NCI-H460 (cell line): Measurements from ENCODE around the gene EPS15. TPM values are rescaled to one million over a fixed set of nuclear protein-coding genes. Genes with fewer than 3 reads are reported as not detected.
"Not testable (repeated sequence)": the region's sequence is repeated elsewhere in the genome, so short reads cannot be mapped to it uniquely, and the experiment has no call there.

Experiments used
- DNase-seq: peaks from one replicate; pipeline ENCODE4 v3.0.0-alpha.2; 2016; ENCODE audit warnings: low read depth; ENCODE audit errors: extremely low read depth
- total RNA-seq: library from RNA; depleted of rRNA; stranded (reverse); fragments of >200 nt; shearing (Covaris generic); gene quantifications from 2 replicates; pipeline ENCODE4 v1.2.3, GENCODE V29; 2014

EPS15 gene
- total RNA-seq, 1 experiment from 2014 or later = 21.3 TPM

DNA sequence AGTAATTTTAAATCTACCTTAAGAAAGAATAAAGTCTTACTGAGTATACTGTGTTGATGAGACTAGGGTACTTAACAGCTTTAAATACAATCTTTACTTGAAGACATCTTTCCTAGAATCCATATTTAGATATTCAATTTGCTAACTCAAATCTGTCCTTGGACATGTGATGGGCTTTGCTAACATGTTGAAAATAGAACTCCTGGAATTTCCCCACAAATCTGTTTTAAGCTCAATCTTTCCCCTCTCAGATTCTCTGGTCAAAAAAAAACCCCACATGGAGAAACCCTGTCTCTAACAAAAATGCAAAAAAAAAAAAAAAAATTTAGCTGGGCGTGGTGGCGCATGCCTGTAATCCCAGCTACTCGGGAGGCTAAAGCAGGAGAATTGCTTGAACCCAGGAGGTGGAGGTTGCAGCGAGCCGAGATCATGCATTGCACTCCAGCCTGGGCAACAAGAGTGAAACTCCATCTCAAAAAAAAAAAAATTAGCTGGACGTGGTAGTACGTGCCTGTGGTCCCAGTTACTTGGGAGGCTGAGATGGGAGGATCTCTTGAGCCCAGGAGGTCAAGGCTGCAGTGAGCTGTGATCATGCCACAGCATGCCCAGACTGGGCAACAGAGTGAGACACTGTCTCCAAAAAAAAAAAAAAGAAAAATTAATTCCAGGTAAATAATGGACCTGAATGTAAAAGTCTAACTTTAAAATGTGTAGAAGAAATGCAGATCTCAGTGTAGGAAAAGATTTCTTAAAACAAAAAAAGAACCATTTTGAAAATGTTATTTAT is 109.1 kb downstream of the EPS15 start:
- DNase-seq = not testable (repeated sequence)

DNA sequence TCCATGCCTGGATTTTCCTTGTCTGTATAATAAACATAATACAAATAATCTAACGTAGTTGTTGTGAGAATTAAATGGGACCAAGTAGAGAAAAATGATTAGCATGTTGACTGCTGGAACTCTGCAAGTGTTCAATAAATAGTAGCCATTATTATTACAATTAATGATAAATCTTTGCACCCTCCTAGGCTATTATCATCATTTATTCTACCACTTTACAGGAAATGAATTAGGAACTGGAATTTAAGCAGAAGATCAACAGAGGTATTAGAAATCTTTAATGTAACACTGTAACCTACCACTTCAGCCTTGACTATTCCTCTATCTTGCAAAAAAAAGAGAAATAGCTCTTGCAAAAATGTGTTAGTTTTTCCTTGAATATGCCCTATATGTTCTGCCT is 126.8 kb downstream of the EPS15 start:
- DNase-seq = no peak

DNA sequence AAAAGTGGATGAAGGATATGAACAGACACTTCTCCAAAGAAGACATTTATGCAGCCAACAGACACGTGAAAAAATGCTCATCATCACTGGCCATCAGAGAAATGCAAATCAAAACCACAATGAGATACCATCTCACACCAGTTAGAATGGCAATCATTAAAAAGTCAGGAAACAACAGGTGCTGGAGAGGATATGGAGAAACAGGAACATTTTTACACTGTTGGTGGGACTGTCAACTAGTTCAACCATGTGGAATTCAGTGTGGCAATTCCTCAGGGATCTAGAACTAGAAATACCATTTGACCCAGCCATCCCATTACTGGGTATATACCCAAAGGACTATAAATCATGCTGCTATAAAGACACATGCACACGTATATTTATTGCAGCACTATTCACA is 128.4 kb downstream of the EPS15 start:
- DNase-seq = not testable (repeated sequence)

DNA sequence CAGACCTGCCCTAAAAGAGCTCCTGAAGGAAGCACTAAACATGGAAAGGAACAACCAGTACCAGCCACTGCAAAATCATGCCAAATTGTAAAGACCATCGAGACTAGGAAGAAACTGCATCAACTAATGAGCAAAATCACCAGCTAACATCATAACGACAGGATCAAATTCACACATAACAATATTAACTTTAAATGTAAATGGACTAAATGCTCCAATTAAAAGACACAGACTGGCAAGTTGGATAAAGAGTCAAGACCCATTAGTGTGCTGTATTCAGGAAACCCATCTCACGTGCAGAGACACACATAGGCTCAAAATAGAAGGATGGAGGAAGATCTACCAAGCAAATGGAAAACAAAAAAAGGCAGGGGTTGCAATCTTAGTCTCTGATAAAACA is 131.8 kb downstream of the EPS15 start:
- not testable (repeated sequence) for DNase-seq

DNA sequence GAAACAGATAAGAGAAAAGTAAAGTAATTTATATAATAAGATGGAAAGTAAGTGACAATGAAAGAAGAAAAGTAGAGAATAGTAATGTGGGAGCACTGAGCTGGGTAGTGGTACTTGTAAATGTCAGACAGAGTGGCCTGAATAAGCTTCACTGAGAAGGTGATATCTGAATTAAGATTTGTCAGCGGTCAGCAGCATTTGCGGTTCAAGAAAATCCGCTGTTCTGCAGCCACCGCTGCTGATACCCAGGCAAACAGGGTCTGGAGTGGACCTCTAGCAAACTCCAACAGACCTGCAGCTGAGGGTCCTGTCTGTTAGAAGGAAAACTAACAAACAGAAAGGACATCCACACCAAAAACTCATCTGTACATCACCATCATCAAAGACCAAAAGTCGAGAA is 132.8 kb downstream of the EPS15 start:
- not testable (repeated sequence) for DNase-seq

DNA sequence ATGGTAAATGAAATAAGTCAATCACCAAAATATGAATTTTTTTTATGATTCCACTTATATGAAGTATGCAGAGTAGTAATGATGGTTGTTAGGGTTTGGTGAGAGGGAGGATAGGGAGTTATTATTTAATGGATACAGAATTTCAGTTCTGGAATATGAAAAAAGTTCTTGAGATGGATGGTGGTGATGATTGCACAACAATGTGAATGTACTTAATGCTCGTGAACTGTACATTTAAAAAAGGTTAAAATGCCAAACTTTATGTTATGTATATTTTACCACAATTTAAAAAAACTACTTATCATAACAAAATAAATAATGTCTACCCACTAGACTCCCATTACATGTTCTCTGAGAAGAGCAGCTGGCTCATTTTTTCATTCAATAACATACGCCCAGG is 133.3 kb downstream of the EPS15 start:
- DNase-seq = no peak

DNA sequence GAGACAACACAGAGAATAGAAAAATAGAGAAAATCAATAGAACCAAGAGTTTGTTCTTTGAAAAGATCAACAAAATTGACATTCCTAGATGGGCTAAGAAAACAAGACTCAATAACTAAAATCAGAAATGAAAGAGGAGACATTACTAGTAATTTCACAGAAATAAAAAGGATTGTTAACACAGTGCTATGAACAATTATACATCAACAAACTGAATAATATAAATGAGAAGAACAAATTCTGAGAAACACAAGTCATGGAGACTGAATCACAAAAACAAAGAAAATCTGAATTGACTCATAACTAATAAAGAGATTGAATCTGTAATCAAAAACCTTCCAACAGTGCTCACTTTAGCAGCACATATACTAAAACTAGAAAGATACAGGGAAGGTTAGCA is 137.1 kb downstream of the EPS15 start:
- no peak for DNase-seq

DNA sequence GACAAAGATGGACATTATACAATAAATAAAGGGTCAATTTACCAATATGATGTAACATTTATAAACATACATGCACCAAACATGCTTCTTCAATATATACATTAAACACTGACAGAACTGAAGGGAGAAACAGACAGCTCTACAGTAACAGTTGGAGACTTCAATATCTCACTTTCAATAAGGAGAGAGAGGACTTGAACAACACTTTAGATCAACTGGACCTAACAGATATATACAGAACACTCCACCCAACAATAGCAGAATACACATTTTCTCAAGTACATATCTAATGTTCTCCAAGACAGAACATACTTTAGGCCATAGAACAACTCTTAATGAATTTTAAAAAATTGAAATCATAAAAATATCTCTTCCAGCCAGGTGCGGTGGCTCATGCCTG is 138.1 kb downstream of the EPS15 start:
- DNase-seq = no peak

DNA sequence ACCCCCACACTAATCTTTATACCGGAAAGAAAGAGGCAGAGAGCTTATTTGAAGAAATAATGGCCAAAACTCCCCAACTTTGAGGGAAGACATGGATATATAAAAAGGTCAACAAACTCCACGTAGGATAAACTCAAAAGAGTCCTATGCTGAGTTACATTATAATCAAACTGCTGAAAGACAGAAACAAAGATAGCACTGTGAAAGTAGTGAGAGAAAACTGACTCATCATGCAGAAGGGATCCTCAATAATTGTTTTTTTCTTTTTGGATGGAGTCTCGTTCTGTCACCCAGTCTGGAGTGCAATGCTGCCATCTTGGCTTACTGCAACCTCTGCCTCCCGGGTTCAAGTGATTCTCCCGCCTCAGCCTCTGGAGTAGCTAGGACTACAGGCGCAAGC is 140.2 kb downstream of the EPS15 start:
- no peak for DNase-seq

DNA sequence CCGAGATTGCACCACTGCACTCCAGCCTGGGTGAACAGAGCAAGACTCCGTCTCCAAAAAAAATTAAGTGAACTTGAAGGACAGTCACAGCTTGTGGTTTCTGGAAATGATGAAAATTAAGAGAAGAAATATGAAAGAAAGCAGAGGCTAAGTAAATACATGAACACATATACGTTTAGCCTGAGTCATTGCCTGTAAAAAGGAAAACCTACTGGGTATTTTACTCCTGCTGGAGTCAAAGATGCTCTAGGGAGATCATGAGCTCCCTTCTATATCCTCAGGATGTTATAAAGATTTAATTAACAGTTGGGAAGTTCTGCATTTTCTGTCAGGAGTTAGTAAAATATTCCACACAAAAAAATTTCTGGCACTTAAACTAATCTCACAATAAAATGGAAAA is 145.2 kb downstream of the EPS15 start:
- DNase-seq = no peak

DNA sequence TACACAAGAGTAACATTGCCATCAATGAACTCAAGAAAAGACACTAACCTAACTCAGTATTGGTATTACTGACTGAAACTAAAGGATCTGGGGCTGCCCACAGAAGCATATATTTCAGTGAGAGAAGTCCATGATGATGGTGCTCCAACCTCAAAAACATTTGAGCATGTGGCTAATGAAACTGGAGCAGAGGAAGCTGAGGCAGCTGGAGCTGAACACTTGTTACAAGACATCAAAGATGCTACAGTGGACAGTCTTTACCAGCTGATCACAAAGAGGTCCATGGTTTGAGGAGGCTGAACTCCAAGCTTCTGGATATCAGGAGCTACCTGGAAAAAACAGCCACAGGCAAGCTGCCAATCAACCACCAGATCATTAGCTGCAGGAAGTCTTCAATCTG is 146.5 kb downstream of the EPS15 start:
- no peak for DNase-seq

DNA sequence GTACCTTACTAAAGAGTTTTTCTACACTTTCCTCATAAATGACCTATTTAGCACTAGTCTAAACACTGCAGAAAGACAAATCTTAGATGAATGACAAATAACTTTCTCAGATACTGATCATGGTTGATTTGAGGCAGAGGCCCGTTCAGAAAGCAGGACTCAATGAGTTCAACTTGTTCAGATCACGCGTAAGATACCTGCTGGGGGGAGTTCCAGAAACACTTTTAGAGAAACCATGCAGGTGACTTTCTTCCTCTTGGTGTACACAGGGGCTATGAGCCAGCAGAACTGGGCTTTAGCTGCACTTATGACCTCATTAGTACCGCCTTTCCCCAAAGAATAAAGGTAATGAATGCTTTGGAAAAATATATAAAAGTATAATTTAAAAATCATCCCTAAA is 149.9 kb downstream of the EPS15 start:
- DNase-seq = no peak

DNA sequence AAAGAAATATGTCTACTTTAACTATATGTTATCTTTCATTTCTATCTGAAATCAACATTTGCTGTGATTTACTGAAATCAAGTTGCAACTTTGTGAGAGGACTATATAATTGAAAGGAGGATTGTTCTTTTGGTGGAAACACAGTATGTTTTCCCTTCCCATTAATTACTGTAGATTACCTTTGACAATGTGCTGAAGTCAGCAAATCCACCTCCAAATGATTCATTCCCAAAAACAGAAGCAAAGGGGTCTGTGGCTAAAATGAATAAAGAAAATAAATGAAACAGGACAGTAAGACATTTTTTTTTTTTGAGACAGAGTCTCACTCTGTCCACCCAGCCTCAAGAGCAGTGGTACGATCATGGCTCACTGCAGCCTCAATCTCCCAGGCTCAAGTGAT is 153.3 kb downstream of the EPS15 start:
- DNase-seq = no peak

DNA sequence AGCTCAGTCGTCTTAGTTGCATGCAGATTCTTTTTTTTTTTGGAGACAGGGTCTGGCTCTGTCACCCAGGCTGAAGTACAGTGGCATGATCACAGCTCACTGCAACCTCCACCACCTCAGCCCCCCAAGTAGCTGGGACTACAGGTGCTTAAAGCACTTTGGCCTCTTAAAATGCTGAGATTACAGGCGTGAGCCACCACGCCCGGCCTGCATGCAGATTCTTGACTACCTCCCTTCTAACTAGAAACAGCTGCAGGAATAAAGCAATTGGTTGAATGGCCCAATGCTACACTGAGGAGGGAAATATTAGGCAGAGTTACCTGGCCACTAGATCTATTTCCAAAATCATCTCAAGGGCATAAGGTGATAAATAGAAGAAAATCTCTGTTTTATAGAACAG is 159.2 kb downstream of the EPS15 start:
- DNase-seq = no peak

DNA sequence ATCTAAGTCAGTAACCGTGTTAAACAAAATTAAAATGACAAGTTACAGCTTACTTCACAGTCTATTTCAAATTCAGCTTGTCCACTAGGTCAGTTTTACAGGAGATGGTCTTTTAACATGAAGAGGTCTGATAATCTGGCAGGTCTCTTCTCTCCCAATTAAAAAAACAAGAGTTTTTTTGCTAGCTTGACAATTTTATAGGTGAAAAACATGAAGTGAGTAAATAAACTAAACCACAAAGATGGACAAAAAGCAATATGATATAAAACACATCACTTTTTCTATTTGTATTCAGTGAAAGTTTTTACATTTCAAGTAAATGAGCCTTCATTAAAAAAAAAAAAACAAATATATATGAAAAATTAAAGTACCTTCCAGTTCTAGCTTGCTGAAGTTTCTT is 163.7 kb downstream of the EPS15 start:
- no peak for DNase-seq

DNA sequence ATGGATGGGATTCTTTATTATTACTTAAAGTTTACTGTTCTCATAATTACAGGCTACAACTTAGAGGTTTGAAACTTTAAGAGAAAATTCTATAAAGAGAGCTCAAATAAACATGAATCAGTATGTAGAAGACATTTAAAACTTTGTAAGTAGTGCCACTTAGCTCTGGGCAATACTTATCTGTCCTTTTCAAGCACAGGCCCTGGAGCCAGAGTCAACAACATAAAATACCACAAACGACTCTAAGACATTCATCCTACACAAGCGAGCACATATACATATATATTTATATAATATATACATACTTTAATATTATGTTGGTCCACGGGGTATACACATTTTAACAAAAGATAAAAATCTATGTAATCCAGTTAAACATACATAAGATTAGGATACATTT is 164.7 kb downstream of the EPS15 start:
- no peak for DNase-seq

DNA sequence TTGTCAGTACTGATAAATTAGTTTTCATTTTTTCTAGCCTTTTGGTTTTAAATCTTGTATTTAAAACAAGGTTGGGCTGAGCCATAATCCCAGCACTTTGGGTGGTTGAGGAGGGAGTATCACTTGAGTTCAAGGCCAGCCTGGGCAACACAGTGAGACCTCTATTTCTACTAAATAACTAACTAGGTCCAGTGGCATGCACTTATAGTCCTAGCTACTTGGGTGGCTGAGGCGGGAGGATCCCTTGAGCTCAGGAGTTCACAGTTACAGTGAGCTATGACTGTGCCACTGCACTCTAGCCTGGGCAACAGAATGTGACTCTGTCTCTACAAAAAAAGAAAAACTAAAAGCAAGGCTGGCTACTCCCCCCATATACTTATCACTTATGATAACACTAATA is 167.2 kb downstream of the EPS15 start:
- DNase-seq = no peak

DNA sequence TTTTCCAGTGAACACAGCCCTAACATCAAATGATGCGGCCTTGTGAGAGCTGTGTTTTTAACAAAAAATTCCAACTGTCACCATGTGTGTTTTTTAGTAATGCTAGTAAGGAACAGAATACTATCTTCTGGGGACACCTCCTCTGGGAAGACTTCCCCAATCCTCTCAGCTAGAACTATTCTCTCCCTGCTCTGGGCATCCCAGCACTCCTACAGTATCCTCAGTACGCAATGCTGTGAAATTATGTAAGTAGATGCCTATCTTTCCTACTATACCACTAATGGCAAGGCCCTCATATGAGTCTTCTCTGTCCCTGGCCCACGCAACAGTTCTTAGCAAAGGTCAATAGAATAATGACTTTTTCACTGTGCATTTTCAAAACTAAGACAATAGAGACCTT is 169.2 kb downstream of the EPS15 start:
- DNase-seq = no peak

DNA sequence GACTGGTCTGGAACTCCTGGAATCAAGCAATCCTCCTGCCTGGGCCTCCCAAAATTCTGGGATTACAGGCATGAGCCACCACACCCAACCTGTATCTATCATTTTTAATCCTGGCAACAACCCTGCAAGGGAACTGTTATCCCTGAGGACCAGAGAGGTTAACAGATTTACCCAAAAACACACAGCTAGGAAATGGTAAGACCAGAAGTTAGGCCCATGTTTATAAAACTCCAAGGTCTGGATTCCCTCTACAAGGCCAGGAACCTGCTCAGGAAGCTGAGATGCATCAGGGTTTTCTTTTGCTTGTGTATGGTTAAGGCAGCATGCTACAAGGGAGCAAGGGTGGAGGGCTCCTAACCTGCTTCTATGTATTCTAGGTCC is 170.9 kb downstream of the EPS15 start:
- no peak for DNase-seq

DNA sequence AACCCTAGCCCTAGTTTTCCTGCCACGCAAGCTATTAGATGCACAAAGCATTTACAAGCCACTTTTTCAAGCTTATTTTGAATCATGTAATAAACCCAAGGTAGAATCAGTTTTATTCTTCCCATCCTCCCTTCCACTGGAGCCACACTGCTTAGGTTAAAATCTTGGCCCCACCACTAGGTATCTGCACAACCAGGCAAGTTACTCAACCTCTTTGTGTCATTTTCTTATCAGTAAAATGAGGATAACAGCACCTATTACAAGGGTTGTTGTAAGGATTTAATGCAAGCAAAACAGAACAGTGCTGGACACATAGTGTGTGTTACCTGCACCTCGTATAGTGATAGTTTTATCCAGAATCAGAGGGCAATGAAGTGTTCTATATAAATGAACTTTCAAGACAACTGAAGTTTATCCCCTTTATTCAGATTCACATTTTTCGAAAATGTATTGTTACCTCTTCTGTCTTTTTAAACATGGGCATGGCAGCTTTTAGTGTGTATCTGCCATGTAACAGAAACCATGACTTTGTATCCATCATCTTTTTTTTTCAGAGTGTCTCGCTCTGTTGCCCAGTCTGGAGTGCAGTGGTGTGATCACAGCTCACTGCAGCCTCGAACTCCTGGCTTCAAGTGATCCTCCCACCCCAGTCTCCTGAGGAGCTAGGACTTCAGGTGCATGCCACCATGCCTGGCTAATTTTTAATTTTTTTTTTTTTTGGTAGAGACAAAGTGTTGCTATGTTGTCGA is 171.5 kb downstream of the EPS15 start:
- DNase-seq = no peak

DNA sequence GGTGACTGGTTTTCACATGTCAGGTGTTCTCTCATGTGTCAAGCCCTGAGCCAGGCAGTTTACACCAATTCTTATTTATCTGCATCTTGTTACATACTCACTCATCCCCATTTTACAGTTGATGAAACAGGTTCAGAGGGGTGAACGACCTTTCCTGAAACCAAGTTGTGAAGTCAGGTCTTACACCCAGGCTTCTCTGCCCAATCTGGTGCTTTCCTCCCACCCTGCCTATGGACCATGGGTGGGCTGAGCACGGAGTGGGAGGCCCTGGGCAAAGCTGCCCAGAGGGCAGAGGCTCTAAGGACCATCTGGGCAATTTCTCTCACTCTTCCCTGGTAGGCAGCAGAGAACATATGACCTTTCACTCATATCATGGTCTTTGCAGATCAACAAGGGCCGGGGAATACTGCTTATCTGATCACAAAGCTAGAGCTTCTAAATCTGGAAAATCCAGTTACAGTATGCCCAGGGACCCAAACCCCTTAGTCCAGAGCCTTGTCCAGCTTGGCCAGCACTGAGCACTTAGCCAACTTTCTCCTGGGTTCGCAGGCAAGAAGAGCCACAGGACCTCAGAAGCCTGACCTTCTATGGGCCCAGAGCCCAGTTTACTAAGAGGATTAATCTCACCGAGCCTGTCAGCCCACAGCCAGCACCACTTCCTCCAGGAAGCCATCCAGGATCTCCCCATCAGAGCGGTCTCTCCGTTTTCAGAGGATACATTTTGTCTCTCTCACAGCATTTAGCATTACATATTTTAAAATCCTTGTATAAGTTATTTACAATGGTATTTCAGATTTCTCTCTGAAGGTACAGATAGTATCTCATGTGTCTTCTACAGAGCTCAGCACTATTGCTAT is 172.8 kb downstream of the EPS15 start:
- DNase-seq = no peak
